Non-pigmented ciliary epithelial cell (primary cell): Measurements from ENCODE around the gene DLG2.
"Not testable (repeated sequence)": the region's sequence is repeated elsewhere in the genome, so short reads cannot be mapped to it uniquely, and the experiment has no call there.

ENCODE experiments used
- DNase-seq: peaks from one replicate; pipeline ENCODE4 v3.0.0-alpha.2; 2010; ENCODE audit warnings: low read depth

Gene DLG2

GRCh38 chr11:84372381-84372950 is 1254.7 kb downstream of the DLG2 start:
- DNase-seq = no peak

GRCh38 chr11:84358034-84358433 is 1269.1 kb downstream of the DLG2 start:
- DNase-seq = no peak

GRCh38 chr11:84355911-84356310 is 1271.2 kb downstream of the DLG2 start:
- no peak for DNase-seq

DNA sequence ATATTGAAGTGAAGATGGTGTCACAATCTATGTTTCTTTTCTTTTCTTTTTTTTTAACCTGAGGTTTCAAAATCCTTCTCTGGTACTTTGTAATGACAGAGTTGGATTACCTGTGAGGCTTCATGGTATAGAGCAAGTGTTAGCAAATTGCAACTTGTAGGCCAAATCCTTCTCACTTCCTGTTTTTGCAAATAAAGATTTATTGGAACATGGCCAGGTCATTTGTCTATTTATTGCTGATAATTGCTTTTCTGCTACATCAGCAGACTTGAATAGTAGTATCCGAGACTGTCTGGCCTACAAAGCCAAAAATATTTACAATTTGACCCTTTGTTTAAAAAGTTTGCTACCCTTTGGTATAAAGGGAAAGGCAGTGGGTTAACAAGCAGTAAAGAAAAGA is 1281.5 kb downstream of the DLG2 start:
- DNase-seq = no peak

GRCh38 chr11:84345027-84345426 is 1282.1 kb downstream of the DLG2 start:
- no peak for DNase-seq

- no peak for DNase-seq
Measured at GRCh38 chr11:84339796-84340195, 1287.3 kb downstream of the DLG2 start.

- no peak for DNase-seq
Measured at GRCh38 chr11:84333221-84333620, 1293.9 kb downstream of the DLG2 start.

DNA sequence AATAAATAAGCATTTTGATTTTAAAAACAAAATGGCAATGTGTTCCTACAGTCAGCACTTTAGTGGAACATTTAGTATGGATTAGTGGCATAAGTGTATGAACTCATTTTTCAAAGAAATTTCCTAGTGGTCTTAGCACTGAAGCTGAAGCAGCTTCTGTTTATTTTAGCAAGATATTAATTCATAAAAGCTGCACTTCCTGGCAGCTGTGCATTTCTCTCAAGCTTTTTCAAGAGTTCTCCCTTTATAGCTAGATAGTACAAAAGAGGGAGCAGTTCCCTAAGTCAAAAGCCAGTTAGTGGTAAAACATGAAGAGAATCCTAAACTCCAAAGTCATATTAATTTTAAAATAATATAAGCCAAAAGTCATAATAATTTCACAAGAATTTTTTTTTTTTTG is 1304.9 kb downstream of the DLG2 start:
- no peak for DNase-seq

- DNase-seq = no peak
Measured at GRCh38 chr11:84319863-84320262, 1307.3 kb downstream of the DLG2 start.

- DNase-seq = peak; percentile 20
Measured at GRCh38 chr11:84316866-84317555, 1310.1 kb downstream of the DLG2 start.

- no peak for DNase-seq
Measured at GRCh38 chr11:84313830-84314359, 1313.2 kb downstream of the DLG2 start.

DNA sequence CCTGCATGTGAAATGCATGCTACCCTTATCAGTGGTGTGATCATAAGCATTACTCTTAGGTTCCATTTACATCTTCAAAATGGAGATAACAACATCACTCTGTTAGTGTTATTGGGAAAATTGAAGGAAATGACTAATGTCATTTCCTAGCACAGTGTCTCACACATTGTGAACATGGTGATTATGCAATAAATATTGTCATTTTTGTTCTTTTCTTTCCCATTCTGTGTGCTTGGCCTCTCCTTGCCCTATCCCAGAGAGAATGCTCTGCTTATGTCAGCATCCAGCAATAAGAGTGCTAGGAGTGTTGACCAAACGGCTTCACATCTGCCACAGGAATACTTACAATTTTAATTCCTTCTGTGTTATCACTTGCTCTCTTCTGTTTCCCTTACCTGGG is 1316.9 kb downstream of the DLG2 start:
- no peak for DNase-seq

DNA sequence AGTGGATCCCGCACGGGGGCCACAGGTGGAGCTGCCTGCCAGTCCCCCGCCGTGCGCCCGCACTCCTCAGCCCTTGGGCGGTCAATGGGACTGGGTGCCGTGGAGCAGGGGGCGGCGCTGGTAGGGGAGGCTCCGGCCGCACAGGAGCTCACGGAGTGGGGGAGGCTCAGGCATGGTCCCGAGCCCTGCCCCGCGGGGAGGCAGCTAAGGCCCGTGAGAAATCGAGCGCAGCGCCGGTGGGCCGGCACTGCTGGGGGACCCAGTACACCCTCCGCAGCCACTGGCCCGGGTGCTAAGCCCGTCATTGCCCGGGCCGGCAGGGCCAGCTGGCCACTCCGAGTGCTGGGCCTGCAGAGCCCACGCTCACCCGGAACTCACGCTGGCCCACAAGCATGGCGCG is 1318.7 kb downstream of the DLG2 start:
- DNase-seq = not testable (repeated sequence)

DNA sequence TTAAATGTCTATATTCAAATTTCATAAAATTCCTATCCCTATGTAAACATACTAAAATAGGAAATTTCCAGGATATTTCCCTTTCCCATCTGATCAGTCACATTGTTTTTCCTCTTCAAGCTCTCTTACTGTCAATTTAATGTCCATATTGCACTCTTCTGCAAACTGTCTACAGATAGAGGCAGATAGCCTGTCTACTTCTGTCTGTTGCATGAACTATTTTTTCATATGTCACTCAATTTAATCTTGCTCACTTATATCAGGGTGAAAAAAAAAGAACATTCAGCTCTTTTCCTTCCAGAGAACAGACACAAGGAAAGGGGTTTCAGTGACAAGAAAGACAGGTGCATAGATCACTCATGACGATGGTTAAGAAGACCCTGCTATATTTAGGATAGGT is 1327.1 kb downstream of the DLG2 start:
- no peak for DNase-seq

GRCh38 chr11:84297570-84297969 is 1329.6 kb downstream of the DLG2 start:
- no peak for DNase-seq

- DNase-seq = no peak
Measured at GRCh38 chr11:84295815-84296214, 1331.3 kb downstream of the DLG2 start.

DNA sequence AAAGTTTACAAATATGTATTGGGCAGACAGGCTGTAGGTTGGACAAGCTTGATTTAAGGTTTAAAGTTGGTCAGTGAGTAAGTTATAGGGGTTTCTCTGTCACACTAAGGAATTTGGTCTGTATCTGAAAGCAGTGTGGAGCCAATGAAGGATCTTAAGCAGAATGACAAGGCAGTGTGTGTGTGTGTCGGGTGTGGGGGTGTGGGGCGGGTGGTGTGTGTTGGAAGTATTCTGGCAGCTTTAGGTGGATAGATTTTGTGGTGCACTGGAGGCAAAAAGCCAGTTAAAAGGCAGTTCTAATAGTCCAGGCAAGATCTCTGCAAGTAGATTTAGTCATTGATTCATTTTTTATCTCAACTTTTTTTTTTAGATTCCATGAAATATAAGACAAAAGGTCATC is 1334.2 kb downstream of the DLG2 start:
- no peak for DNase-seq

DNA sequence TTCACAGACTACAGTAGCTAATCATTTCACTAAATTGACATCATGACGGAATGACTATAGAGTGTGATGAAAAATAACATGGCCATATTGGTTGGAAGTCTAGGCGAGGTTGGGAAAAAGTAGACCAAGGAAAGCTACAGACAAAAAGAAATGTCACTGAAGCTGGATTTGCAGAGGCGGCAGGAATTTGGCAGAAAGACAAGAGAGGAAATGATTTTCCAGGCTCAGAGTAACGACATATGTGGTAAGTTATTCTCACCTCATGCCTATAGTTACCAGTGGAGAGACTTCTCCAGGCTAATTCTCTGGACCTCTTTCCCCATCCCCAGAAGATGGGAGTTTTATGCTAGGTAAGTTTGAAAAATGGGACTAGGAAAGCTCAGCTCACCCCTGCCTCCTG is 1335.1 kb downstream of the DLG2 start:
- DNase-seq = no peak

- DNase-seq = no peak
Measured at GRCh38 chr11:84290647-84291046, 1336.5 kb downstream of the DLG2 start.

GRCh38 chr11:84289381-84289906 is 1337.7 kb downstream of the DLG2 start:
- peak; percentile 42 for DNase-seq

DNA sequence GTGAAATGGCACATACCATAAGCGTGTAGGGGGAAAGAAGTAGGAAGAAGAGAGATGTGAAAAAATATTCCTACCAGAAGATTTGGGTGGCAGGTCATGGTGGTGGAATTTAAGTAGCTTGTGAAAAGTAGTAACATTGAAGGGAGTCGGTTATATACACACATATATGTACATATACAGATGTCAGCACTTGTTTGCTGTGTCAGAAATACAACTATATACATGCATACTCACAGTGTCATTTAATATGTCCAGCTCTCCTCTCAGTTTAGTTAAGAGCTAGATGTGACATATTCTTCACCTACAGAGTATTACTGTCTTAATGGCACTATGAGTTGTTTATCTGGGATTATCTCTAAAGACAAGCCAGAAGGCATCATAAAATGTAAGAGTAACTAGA is 1353.6 kb downstream of the DLG2 start:
- no peak for DNase-seq

DNA sequence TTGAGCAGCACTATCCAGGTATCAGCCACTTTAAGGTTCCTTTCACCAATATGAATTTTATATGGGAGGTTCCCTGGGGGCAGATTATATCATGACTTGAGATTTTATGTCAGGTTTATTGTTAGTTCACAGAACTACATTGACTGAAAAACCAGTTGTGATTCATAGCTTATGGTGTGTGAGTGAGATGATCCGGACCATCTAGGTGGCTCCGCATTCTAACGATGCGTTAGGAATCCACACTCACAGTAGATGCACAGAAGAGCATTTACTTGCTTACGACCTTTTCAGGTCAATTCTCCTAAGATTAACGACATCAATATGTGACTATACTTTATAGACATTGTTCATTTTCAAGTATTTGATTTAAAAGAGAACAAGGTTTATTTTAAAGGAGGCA is 1356.7 kb downstream of the DLG2 start:
- no peak for DNase-seq

DNA sequence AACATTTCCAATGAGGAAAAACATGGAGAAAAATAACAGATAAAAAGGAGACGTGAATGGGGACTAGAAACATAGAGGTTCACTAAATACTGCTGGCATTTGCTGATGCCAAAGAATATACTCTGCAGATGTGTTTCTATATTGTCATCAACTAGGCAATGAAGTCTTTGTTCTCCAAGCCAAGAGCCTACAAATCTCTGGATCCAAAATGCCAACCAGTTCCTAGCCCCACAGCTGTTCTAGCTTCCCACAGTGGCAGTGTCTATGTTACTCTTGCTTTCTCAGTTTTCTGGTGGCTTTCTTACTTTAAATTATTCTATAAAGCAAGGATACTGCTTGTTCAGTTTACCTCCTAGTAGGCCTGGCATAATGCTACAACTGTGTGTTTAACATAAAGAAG is 1363.1 kb downstream of the DLG2 start:
- DNase-seq = no peak

- no peak for DNase-seq
Measured at GRCh38 chr11:84261707-84262106, 1365.4 kb downstream of the DLG2 start.
